IMR-90 (cell line): ENCODE measurements around the gene SPATA16. TPM values are rescaled to one million over a fixed set of nuclear protein-coding genes. Genes with fewer than 3 reads are reported as not detected.

Experiments used
- ATAC-seq: fragments of 200-7000 bp; cut with Tn5 transposase; 2 replicates; pipeline ENCODE4 v1.9.1; 2020; ENCODE audit warnings: low read depth, mild to moderate bottlenecking, moderate library complexity
- BruUV-seq: library from RNA; stranded (reverse); fragments of 400-500 nt; replicated peaks from 2 replicates; lab custom pipeline; 2021; lab: Mats Ljungman, UMichigan
- CTCF ChIA-PET: fragments of 300-600 bp; formaldehyde crosslinking; extraction: SDS; loops from one replicate; lab custom pipeline; 2021; ENCODE audit warnings: antibody characterized with exemption; lab: Yijun Ruan, JAX
- POLR2A ChIA-PET: fragments of 300-600 bp; sonication (Branson Sonifier 250); formaldehyde crosslinking; loops from one replicate; lab custom pipeline; 2022; ENCODE audit warnings: antibody characterized with exemption; ENCODE audit not compliant: unreplicated experiment; lab: Charles Lee
- DNase-seq: peaks from one replicate; pipeline ENCODE4 v3.0.0; 2013
- H2AFZ ChIP-seq: replicated peaks from 2 replicates; pipeline ENCODE3; 2013; ENCODE audit warnings: low read length, mild to moderate bottlenecking; ENCODE audit not compliant: poor library complexity
- H2AK5ac ChIP-seq: 2 replicates; pipeline ENCODE4 v1.6.1; 2013; ENCODE audit warnings: low read depth, low read length, inconsistent platforms
- H2AK9ac ChIP-seq: replicated peaks from 2 replicates; pipeline ENCODE3; 2013; ENCODE audit warnings: mild to moderate bottlenecking, low read depth, low read length, moderate library complexity; ENCODE audit not compliant: poor library complexity
- H2BK120ac ChIP-seq: 2 replicates; pipeline ENCODE4 v1.6.1; 2013; ENCODE audit warnings: low read depth, low read length, inconsistent platforms
- H2BK15ac ChIP-seq: 3 replicates; pipeline ENCODE4 v1.6.1; 2013; ENCODE audit warnings: low read depth, low read length, inconsistent platforms
- H2BK20ac ChIP-seq: 2 replicates; pipeline ENCODE4 v1.6.1; 2013; ENCODE audit warnings: low read depth, mild to moderate bottlenecking, inconsistent platforms, low read length, moderate library complexity
- H2BK5ac ChIP-seq: 2 replicates; pipeline ENCODE4 v1.6.1; 2013; ENCODE audit warnings: mild to moderate bottlenecking, low read depth, low read length, inconsistent platforms; ENCODE audit not compliant: poor library complexity, severe bottlenecking
- H3K14ac ChIP-seq: replicated peaks from 2 replicates; pipeline ENCODE4 v1.6.1; 2013; ENCODE audit warnings: low read depth, low read length, inconsistent platforms
- H3K18ac ChIP-seq: 2 replicates; pipeline ENCODE4 v1.6.1; 2013; ENCODE audit warnings: low read depth, low read length, control low read depth
- H3K23ac ChIP-seq: 2 replicates; pipeline ENCODE4 v1.6.1; 2013; ENCODE audit warnings: low read depth, low read length, inconsistent platforms
- H3K27ac ChIP-seq: 2 replicates; pipeline ENCODE4 v1.5.1; 2013; ENCODE audit warnings: mild to moderate bottlenecking, control low read depth, low read length; ENCODE audit not compliant: insufficient read depth
- H3K27me3 ChIP-seq: 2 replicates; pipeline ENCODE4 v1.6.1; 2013; ENCODE audit warnings: low read length; ENCODE audit not compliant: control insufficient read depth, insufficient read depth
- H3K36me3 ChIP-seq: 2 replicates; pipeline ENCODE4 v1.6.1; 2013; ENCODE audit warnings: low read length, mixed read lengths; ENCODE audit not compliant: control insufficient read depth, insufficient read depth
- H3K4ac ChIP-seq: 2 replicates; pipeline ENCODE4 v1.6.1; 2013; ENCODE audit warnings: low read depth, low read length, inconsistent platforms
- H3K4me1 ChIP-seq: 2 replicates; pipeline ENCODE4 v1.6.1; 2013; ENCODE audit warnings: low read length, mixed read lengths; ENCODE audit not compliant: control insufficient read depth, insufficient read depth
- H3K4me2 ChIP-seq: 2 replicates; pipeline ENCODE4 v1.6.1; 2013; ENCODE audit warnings: low read depth, mild to moderate bottlenecking, control low read depth, low read length, moderate library complexity
- H3K4me3 ChIP-seq: 2 replicates; pipeline ENCODE4 v1.5.1; 2013; ENCODE audit warnings: low read depth, mild to moderate bottlenecking, control low read depth, low read length, moderate library complexity; ENCODE audit not compliant: insufficient read depth
- H3K56ac ChIP-seq: 2 replicates; pipeline ENCODE4 v1.6.1; 2013; ENCODE audit warnings: low read length, inconsistent platforms; ENCODE audit not compliant: insufficient read depth; ENCODE audit errors: extremely low read depth
- H3K79me1 ChIP-seq, 2 experiments: 2 replicates each; pipeline ENCODE4 v1.6.1; 2013; ENCODE audit warnings: low read length in 2 of 2, inconsistent platforms in 1 of 2, low read depth in 1 of 2
- H3K9ac ChIP-seq: 2 replicates; pipeline ENCODE4 v1.6.1; 2013; ENCODE audit warnings: low read depth, low read length, control low read depth
- H3K9me1 ChIP-seq: 2 replicates; pipeline ENCODE4 v1.6.1; 2013; ENCODE audit warnings: low read length, inconsistent platforms; ENCODE audit not compliant: insufficient read depth
- H3K9me3 ChIP-seq: 2 replicates; pipeline ENCODE4 v1.6.1; 2013; ENCODE audit warnings: low read length; ENCODE audit not compliant: control insufficient read depth, insufficient read depth
- H4K20me1 ChIP-seq: 2 replicates; pipeline ENCODE4 v1.6.1; 2013; ENCODE audit warnings: low read length, inconsistent platforms; ENCODE audit not compliant: insufficient read depth
- H4K5ac ChIP-seq: 2 replicates; pipeline ENCODE4 v1.6.1; 2013; ENCODE audit warnings: mild to moderate bottlenecking, low read depth, low read length, control low read depth
- H4K8ac ChIP-seq, 2 experiments: 2 replicates each; pipeline ENCODE4 v1.6.1; 2013; ENCODE audit warnings: low read depth in 2 of 2, low read length in 2 of 2, control low read depth in 1 of 2, inconsistent platforms in 1 of 2
- H4K91ac ChIP-seq: 2 replicates; pipeline ENCODE4 v1.6.1; 2013; ENCODE audit warnings: low read depth, low read length, inconsistent platforms; ENCODE audit not compliant: insufficient read depth
- CTCF ChIP-seq: conservative IDR thresholded peaks from 2 replicates; pipeline ENCODE4 v1.5.1; 2012; ENCODE audit warnings: mild to moderate bottlenecking, low read depth, low read length, improper control_type of control experiment
- MAZ ChIP-seq: IDR thresholded peaks from 2 replicates; pipeline ENCODE4 v1.6.1; 2012; ENCODE audit warnings: low read depth, mild to moderate bottlenecking, low read length, improper control_type of control experiment, moderate library complexity, borderline replicate concordance
- MXI1 ChIP-seq: IDR thresholded peaks from 2 replicates; pipeline ENCODE4 v1.6.1; 2012; ENCODE audit warnings: low read depth, mild to moderate bottlenecking, low read length, moderate library complexity, borderline replicate concordance
- NFE2L2 ChIP-seq: fragments of 150-350 bp; IDR thresholded peaks from 2 replicates; pipeline ENCODE4 v1.6.1; 2016; ENCODE audit warnings: low read depth, mild to moderate bottlenecking, low read length
- RCOR1 ChIP-seq: IDR thresholded peaks from 2 replicates; pipeline ENCODE4 v1.6.1; 2012; ENCODE audit warnings: mild to moderate bottlenecking, low read length, improper control_type of control experiment; ENCODE audit not compliant: insufficient replicate concordance
- RFX5 ChIP-seq: IDR thresholded peaks from 2 replicates; pipeline ENCODE4 v1.8.0; 2012; ENCODE audit warnings: low read depth, mild to moderate bottlenecking, low read length, moderate library complexity
- WGBS, 2 experiments: methylation state at CpG; one replicate each; pipeline versions ENCODE4 v1.1.5 to v1.1.7; 2013; ENCODE audit warnings: missing lambda C conversion rate in 2 of 2; ENCODE audit not compliant: insufficient read length in 1 of 2; ENCODE audit errors: extremely low coverage in 2 of 2; 5-methylcytosine and 5-hydroxymethylcytosine counted together
- dilution Hi-C: fragments of 300-500 bp; cut with HindIII; formaldehyde crosslinking; loops from one replicate; pipeline ENCODE4 v1.14.3; 2018; ENCODE audit warnings: low sequenced_read_pairs; ENCODE audit not compliant: unreplicated experiment
- in situ Hi-C: fragments of 300-500 bp; cut with MboI; formaldehyde crosslinking; loops from 3 replicates; pipeline ENCODE4 v1.14.3; 2019; ENCODE audit warnings: low sequenced_read_pairs, inconsistent platforms, mixed read lengths
- intact Hi-C: fragments of 100-400 bp; cut with micrococcal nuclease; formaldehyde crosslinking; loops from 2 replicates; pipeline ENCODE4 v1.10.0; 2022
- polyA plus RNA-seq, 3 experiments: library from polyadenylated mRNA; depleted of rRNA; stranded (reverse); fragments of >200 nt; gene quantifications; 2 replicates each; pipeline ENCODE4 v1.2.3, GENCODE V29; 2012; ENCODE audit warnings: low replicate concordance in 1 of 3
- total RNA-seq: library from RNA; depleted of rRNA; stranded (reverse); fragments of >200 nt; gene quantifications from 2 replicates; pipeline ENCODE4 v1.2.3, GENCODE V29; 2012
- TF ChIP-seq, protein P1 (sequence below): fragments of 150-350 bp; IDR thresholded peaks from 2 replicates; pipeline ENCODE4 v1.6.1; 2016; ENCODE audit warnings: low read depth, mild to moderate bottlenecking, low read length, moderate library complexity, borderline replicate concordance
- TF ChIP-seq, protein P2 (sequence below): fragments of 150-350 bp; IDR thresholded peaks from 2 replicates; pipeline ENCODE4 v1.6.1; 2017; ENCODE audit warnings: mild to moderate bottlenecking, antibody characterized with exemption, low read length, low read depth

SPATA16 gene
- total and polyA plus RNA-seq, 2 of the 4 experiments (the other 2 are of a cell fraction), result not detected

DNA sequence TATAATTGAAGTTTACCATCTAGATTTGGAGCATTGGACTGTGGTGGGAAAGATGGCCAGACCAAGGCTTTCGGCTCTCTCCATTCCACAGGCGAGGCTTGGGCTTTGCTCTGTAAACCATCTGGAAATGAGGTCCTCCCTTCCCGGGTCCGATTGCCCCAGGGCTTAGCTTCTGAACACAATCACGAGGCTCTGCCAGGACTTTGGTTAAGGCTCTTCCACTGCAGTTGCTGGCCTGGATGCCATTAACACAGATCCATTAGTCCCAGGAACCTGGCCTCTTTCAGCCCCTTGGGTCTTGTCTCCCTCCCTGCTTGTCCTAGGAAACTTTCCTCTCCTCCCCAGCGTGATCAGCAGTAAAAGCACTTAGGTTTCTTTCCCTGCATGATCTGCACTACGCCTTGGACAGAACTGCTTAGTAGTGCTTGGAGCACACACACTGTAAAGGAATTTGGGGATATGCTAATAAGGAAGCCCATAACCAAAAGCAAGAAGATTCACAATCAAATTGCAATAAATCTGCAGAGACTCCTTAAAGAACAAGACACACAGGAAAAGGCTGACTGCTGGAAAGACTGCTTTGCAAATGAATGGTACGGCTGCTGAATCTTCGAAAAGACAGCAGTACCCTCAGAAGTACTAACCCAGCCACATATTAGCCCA, 236.2 kb downstream of the SPATA16 start:
- Histone ChIP-seq H3K9me3 (no peaks in the 10 kb centered on the region), H3K79me1 (no peaks in the 10 kb centered on the region), H4K91ac (no peak overlapping the region), H2BK5ac (no peak overlapping the region), H3K9ac (no peak overlapping the region), H2BK120ac (no peak overlapping the region), H2AK9ac (no peak overlapping the region), H4K20me1 (no peaks in the 10 kb centered on the region), H3K4me2 (no peak overlapping the region), H3K18ac (no peak overlapping the region), H3K27me3 (peaks cover 4% of the 10 kb centered on the region), H2BK20ac (no peak overlapping the region), H3K36me3 (no peaks in the 10 kb centered on the region), H4K8ac (no peak overlapping the region), H3K14ac (no peak overlapping the region), H3K4ac (no peak overlapping the region), H3K4me1 (no peaks in the 10 kb centered on the region), H2AK5ac (no peak overlapping the region), H3K4me3 (no peak overlapping the region), H3K23ac (no peak overlapping the region), H2AFZ (no peak overlapping the region), H3K9me1 (no peaks in the 10 kb centered on the region), H4K5ac (no peak overlapping the region), H3K56ac (no peak overlapping the region), H2BK15ac (no peak overlapping the region), H3K27ac (no peak overlapping the region)
- POLR2A ChIA-PET, result no interaction called here
- whole genome bisulfite sequencing, 2 experiments, result 53% methylated on average over 3 of the region's 9 CpGs; no CpG with 5 or more reads in 1 of the 2 experiments
- DNase-seq (no peak), ATAC-seq (no peak)
- TF ChIP-seq MXI1 (no peak), CTCF (no peak), RCOR1 (no peak), NFE2L2 (no peak), MAZ (no peak), RFX5 (no peak)
- TF ChIP-seq, protein P1, sequence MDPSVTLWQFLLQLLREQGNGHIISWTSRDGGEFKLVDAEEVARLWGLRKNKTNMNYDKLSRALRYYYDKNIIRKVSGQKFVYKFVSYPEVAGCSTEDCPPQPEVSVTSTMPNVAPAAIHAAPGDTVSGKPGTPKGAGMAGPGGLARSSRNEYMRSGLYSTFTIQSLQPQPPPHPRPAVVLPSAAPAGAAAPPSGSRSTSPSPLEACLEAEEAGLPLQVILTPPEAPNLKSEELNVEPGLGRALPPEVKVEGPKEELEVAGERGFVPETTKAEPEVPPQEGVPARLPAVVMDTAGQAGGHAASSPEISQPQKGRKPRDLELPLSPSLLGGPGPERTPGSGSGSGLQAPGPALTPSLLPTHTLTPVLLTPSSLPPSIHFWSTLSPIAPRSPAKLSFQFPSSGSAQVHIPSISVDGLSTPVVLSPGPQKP, result no peak
- TF ChIP-seq, protein P2, sequence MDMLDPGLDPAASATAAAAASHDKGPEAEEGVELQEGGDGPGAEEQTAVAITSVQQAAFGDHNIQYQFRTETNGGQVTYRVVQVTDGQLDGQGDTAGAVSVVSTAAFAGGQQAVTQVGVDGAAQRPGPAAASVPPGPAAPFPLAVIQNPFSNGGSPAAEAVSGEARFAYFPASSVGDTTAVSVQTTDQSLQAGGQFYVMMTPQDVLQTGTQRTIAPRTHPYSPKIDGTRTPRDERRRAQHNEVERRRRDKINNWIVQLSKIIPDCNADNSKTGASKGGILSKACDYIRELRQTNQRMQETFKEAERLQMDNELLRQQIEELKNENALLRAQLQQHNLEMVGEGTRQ, result no peak
- no TSS peak for BruUV-seq
- dilution Hi-C loops (no loop called here), in situ Hi-C loops (no loop called here), intact Hi-C loops (no loop called here)
- CTCF ChIA-PET, result no interaction called here
